Mesangial cell (primary cell): ENCODE data around the gene MAU2. TPM values are rescaled to one million over a fixed set of nuclear protein-coding genes. Genes with fewer than 3 reads are reported as not detected.

Experiments used
- total RNA-seq: library from RNA; depleted of rRNA; stranded (reverse); fragments of >200 nt; gene quantifications from 2 replicates; pipeline ENCODE4 v1.2.3, GENCODE V29; 2015

Gene MAU2, protein sequence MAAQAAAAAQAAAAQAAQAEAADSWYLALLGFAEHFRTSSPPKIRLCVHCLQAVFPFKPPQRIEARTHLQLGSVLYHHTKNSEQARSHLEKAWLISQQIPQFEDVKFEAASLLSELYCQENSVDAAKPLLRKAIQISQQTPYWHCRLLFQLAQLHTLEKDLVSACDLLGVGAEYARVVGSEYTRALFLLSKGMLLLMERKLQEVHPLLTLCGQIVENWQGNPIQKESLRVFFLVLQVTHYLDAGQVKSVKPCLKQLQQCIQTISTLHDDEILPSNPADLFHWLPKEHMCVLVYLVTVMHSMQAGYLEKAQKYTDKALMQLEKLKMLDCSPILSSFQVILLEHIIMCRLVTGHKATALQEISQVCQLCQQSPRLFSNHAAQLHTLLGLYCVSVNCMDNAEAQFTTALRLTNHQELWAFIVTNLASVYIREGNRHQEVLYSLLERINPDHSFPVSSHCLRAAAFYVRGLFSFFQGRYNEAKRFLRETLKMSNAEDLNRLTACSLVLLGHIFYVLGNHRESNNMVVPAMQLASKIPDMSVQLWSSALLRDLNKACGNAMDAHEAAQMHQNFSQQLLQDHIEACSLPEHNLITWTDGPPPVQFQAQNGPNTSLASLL
- 22.0 and 33.1 TPM in 2 replicates for total RNA-seq

DNA sequence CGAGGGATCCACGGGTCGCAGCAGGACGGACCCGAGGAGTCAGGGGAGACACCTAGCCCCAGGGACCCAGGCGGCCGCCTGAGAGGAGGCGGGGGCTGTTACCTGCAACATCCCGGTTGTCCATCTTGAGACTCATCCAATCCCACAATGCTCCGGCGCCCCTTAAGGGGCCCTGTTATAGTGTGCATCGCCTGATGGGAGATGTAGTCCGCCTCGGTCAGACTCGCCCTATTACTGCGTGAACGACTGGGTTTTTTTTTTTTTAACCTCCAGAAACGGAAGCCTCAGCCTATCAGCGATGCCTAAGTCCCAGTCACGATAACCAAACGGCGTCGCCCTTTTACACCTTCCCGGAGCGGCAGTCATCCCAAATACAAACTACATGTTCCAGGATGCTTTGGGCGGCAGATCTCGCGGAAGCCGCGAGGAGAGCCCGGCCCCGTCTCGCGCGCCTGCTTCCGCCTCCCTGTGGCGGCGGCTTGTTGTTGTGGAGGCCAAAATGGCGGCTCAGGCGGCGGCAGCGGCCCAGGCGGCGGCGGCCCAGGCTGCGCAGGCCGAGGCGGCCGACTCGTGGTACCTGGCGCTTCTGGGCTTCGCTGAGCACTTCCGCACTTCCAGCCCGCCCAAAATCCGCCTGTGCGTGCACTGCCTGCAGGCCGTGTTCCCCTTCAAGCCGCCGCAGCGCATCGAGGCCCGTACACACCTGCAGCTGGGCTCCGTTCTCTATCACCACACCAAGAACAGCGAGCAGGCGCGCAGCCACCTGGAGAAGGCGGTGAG lies at the start of gene MAU2, which contains the start of gene SUGP1:
MAU2 (plus strand) TSS at position 469 of the 780 bp plus-strand sequence; CDS start at position 500, 31 bp downstream.
SUGP1 (minus strand) TSS at position 149 of the 780 bp plus-strand sequence; CDS start at position 136, 13 bp downstream.

DNA sequence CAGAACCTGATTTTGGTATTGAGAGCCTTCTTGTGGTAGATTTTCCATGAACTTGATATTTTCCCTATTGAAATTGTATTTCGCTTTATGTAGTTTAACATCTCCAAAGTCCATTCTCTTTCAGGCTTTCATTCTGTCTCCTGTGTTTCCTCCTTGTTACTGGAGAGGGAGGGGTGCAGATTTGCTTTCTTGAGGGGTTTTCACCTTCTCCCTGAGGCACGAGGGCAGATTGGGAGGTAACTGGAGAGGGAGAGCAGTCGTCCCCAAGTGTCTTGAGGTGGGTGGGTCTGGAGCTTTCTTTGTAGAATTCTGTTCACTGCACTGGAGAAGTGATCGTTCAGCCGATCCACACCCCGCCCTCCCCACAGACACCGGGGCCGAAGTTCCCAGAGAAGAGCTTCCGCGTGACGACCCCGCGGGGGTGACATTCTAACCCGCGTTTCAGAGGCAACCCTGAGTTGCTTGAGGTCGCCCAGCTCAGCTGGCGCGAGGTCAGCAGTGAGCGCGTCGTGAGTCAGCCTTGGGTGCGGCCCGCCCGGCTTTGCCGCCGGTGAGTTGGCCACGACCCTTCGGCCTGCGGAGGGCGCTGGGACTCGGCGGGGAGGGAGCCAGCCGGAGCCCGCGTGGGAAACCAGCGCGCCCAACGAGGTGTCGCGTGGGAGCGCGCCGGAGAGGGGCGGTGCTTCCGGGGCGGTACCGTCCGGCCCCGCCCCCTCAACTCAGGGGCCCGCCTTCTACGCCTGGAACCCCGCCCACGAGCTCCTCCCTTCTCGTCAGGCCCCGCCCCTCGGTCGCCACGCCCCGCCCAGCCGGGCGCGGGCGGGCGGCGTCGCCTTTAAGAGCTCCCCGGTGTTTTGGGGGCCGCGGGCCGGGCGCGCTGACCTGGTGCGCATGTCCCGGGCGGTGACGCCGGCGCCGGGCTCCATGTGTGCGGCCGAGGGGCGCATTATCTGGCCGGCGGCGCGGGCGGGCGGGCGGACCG lies 84.5 kb downstream of the MAU2 start, which contains the start of gene GATAD2A:
GATAD2A (plus strand) TSS at position 797 of the 982 bp plus-strand sequence. CDS start 59,671 bp downstream, outside the sequence.

Other genes starting within 250 kb of the MAU2 start
- gene TMEM161A, start 182.4 kb upstream of the MAU2 start, total RNA-seq, result 38.5 and 62.4 TPM in 2 replicates
- gene MEF2B, start 150.6 kb upstream of the MAU2 start, total RNA-seq, result not detected in 2 replicates
- gene BORCS8, start 128.7 kb upstream of the MAU2 start, total RNA-seq, result 21.4 and 43.2 TPM in 2 replicates
- 95.5 and 116 TPM in 2 replicates for gene RFXANK, start 128.6 kb upstream of the MAU2 start, total RNA-seq
- gene NR2C2AP, start 117.4 kb upstream of the MAU2 start, total RNA-seq, result 9.6 and 19.4 TPM in 2 replicates
- not detected in 2 replicates for gene NCAN, start 108.9 kb upstream of the MAU2 start, total RNA-seq
- 0.16 TPM in 1 of 2 replicates, not detected in the other for gene TM6SF2, start 47.5 kb upstream of the MAU2 start, total RNA-seq
- 33.1 and 37.9 TPM in 2 replicates for gene SUGP1, start 320 bp upstream of the MAU2 start, total RNA-seq
- gene GATAD2A, start 84.8 kb downstream of the MAU2 start, total RNA-seq, result 65.7 and 74.3 TPM in 2 replicates
- gene TSSK6, start 194.7 kb downstream of the MAU2 start, total RNA-seq, result 1.6 and 2.3 TPM in 2 replicates
- 105 and 169 TPM in 2 replicates for gene NDUFA13, start 195.4 kb downstream of the MAU2 start, total RNA-seq
- gene YJEFN3, start 208.1 kb downstream of the MAU2 start, total RNA-seq, result 0.51 and 0.98 TPM in 2 replicates
- gene CILP2, start 217.4 kb downstream of the MAU2 start, total RNA-seq, result 0.63 TPM in 1 of 2 replicates, not detected in the other